Measurements from ENCODE around the gene KRTAP4-2.
"Not testable (repeated sequence)": the region's sequence is repeated elsewhere in the genome, so short reads cannot be mapped to it uniquely, and the experiment has no call there.

KRTAP4-2 gene

DNA sequence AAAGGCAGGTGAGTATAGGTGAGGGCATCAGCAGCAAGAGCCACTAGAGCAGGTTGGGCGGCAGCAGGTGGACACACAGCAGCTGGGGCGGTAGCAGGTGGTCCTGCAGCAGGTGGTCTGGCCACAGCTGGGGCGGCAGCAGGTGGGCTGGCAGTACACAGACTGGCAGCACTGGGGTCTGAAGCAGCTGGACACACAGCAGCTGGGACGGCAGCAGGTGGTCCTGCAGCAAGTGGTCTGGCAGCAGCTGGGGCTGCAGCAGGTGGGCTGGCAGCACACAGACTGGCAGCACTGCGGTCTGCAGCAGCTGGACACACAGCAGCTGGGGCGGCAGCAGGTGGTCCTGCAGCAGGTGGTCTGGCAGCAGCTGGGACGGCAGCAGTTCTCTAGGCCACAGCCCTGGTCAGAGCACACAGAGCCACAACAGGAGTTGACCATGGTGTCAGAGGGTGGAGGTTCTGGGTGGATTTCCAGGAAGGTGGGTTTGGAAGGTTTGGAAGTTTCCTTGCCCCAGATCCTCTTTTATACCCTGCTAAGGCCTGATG is at the start of gene KRTAP4-2:
Gene KRTAP4-2, minus strand, starts transcription at position 495 of the 545 bp plus-strand sequence. Its CDS starts 57 bp downstream, at position 438.
- no peak for DNase-seq (ENCODE audit: low read depth in 3 of 3)

DNA sequence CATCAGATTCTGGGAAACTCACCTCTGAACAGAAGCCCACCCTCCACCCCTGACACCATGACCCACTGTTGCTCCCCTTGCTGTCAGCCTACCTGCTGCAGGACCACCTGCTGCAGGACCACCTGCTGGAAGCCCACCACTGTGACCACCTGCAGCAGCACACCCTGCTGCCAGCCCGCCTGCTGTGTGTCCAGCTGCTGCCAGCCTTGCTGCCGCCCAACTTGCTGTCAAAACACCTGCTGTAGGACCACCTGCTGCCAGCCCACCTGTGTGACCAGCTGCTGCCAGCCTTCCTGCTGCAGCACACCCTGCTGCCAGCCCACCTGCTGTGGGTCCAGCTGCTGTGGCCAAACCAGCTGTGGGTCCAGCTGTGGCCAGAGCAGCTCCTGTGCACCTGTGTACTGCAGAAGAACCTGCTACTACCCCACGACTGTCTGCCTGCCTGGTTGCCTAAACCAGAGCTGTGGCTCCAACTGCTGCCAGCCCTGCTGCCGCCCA is 48.6 kb upstream of the KRTAP4-2 start, which contains the start of gene KRTAP9-2:
Gene KRTAP9-2, plus strand, starts transcription at position 51 of the 498 bp plus-strand sequence. Its CDS starts 7 bp downstream, at position 58.
- not testable (repeated sequence) for DNase-seq (ENCODE audit: low read depth in 3 of 3)

- no peak for DNase-seq (ENCODE audit: low read depth in 3 of 3)
Measured at GRCh38 chr17:41226051-41226450, 48.0 kb upstream of the KRTAP4-2 start.

DNA sequence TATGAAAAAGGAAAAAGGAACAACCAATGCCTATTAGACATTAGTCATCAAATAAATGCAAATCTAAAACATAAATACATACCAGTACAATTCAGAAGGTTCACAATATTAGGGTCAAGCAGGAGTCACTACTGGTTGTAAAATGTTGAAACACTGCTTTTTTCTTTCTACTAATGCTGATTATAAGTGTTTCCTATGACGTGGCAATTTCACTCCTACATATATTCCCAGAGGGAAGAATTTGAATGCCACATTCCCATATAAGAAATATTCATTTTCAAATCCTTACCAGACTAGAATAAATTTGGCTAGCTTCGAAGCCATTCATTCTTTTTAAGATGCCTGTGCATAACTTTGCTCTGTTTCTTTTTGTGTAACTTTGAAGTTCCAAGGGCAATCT is 45.8 kb upstream of the KRTAP4-2 start:
- DNase-seq (ENCODE audit: low read depth in 3 of 3) = no peak

DNA sequence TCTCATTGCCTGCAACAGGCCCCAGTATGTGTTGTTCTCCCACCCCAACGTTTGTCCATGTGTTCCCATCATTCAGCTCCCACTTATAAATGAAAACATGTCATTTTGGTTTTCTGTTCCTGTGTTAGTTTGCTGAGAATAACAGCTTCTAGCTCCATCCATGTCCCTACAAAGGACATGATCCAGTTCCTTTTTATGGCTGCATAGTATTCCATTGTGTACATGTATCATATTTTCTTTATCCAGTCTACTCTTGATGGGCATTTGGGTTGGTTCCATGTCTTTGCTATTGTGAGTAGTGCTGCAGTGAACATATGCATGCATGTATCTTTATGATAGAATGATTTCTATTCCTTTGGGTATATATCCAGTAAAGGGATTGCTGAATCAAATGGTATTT is 37.7 kb upstream of the KRTAP4-2 start:
- DNase-seq (ENCODE audit: low read depth in 3 of 3) = no peak

DNA sequence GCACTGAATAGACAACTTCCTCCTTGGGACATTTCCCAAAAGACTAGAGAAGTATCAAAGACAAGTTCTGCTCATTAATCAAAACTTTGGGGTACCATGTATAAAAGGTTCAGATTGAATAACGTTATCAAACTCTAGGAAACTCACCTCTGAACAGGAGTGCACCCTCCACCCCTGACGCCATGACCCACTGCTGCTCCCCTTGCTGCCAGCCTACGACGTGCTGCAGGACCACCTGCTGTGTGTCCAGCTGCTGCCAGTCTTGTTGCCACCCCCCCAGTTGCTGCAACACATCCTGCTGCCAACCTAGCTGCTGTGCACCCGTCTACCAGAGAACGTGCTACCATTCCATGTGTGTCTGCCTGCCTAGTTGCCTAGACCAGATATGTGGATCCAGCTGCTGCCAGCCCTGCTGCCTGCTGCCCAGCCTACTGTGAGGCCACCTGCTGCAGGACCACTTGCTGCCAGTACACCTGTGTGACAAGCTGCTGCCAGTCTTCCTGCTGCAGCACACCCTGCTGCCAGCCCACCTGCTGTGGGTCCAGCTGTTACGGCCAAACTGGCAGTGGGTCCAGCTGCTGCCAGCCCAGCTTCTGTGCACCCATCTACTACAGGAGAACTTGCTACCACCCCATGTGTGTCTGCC is 34.6 kb upstream of the KRTAP4-2 start:
- no peak for DNase-seq (ENCODE audit: low read depth in 3 of 3)

DNA sequence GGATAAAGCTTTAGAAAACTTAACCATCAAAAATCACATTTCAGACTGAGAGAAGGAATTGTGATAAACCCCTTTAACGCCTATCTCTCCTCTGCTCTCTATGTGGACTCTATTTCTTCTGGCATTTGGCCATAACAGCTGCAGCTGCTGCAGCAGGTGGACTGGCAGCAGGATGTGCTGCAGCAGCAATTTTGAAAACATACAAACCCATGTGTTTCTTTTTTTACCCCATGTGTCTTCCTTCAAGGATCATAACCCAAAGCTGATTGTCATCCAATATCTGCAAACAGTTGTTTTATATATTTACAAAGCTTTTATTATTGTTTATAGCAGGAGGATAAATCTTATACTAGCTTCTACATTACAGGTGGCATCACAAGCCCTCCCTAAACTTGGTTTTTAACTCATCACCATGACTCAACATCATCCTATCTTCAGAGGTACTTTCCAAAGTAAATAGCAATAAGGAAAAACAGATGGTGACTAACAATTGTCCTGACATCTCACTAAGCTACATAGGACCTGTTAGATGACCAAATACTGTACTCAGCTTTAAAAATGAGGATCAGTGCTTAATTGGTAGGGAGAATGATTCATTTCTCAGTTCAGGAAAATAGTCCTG is 33.9 kb upstream of the KRTAP4-2 start:
- DNase-seq (ENCODE audit: low read depth in 3 of 3) = no peak

GRCh38 chr17:41199421-41200078 is 21.5 kb upstream of the KRTAP4-2 start:
- no peak for DNase-seq (ENCODE audit: low read depth in 3 of 3)

GRCh38 chr17:41196068-41196467 is 18.0 kb upstream of the KRTAP4-2 start:
- DNase-seq (ENCODE audit: low read depth in 3 of 3) = no peak

DNA sequence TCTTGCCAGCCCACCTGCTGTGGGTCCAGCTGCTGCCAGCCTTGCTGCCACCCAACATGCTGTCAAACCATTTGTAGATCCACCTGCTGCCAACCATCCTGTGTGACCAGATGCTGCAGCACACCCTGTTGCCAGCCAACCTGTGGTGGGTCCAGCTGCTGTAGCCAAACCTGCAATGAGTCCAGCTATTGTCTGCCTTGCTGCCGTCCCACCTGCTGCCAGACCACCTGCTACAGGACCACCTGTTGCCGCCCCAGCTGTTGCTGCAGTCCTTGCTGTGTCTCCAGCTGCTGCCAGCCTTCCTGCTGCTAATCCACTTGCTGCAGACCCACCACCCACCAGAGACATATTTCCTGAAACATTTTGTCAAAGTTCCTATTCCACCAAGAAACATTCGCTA is 12.3 kb upstream of the KRTAP4-2 start:
- no peak for DNase-seq (ENCODE audit: low read depth in 3 of 3)

DNA sequence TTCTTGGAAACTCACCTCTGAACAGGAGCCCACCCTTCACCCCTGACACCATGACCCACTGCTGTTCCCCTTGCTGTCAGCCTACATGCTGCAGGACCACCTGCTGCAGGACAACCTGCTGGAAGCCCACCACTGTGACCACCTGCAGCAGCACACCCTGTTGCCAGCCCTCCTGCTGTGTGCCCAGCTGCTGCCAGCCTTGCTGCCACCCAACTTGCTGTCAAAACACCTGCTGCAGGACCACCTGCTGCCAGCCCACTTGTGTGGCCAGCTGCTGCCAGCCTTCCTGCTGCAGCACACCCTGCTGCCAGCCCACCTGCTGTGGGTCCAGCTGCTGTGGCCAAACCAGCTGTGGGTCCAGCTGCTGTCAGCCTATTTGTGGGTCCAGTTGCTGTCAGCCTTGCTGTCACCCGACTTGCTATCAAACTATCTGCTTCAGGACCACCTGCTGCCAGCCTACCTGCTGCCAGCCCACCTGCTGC is 11.9 kb upstream of the KRTAP4-2 start, which contains the start of gene KRTAP9-1:
Gene KRTAP9-1, plus strand, starts transcription at position 51 of the 482 bp plus-strand sequence. Its CDS starts 0 bp downstream, at position 51.
- not testable (repeated sequence) for DNase-seq (ENCODE audit: low read depth in 3 of 3)

DNA sequence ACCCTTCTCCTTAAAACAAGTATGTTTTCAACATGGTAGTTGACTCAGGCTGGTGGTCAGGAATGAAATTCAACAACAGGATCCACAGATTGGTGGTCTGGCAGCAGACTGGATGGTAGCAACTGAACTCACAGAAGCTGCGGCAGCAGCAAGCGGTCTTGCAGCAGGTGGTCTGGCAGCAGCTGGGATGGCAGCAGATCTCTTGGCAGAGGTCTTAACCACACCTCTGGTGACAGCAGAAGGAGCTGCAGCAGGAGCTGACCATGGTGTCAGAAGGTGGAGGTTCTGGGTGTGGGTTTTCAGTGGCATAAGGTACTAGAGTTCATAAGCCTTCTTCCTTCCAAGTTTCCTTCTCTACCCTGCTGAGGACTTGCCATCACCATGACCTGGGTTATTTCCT is 8.9 kb upstream of the KRTAP4-2 start:
- DNase-seq (ENCODE audit: low read depth in 3 of 3) = no peak

GRCh38 chr17:41185001-41185400 is 7.0 kb upstream of the KRTAP4-2 start:
- no peak for DNase-seq (ENCODE audit: low read depth in 3 of 3)

DNA sequence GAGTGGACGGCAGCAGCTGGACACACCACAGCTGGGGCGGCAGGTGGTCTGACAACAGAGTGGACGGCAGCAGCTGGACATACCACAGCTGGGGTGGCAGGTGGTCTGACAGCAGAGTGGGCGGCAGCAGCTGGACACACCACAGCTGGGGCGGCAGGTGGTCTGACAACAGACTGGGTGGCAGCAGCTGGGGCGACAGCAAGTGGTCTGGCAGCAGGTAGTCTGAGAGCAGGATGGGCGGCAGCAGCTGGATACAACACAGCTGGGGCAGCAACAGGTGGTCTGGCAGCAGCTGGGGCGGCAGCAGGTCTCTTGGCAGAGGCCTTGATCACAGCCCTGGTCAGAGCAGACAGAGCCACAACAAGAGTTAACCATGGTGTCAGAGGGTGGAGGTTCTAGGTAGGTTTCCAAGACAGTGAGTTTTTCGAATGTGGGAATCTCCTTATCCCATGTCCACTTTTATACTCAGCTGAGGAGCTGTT is 6.5 kb upstream of the KRTAP4-2 start, which contains the start of gene KRTAP4-1:
Gene KRTAP4-1, minus strand, starts transcription at position 432 of the 482 bp plus-strand sequence. Its CDS starts 57 bp downstream, at position 375.
- DNase-seq (ENCODE audit: low read depth in 3 of 3) = no peak

GRCh38 chr17:41178843-41179616 is 1.0 kb upstream of the KRTAP4-2 start:
- no peak for DNase-seq (ENCODE audit: low read depth in 3 of 3)

DNA sequence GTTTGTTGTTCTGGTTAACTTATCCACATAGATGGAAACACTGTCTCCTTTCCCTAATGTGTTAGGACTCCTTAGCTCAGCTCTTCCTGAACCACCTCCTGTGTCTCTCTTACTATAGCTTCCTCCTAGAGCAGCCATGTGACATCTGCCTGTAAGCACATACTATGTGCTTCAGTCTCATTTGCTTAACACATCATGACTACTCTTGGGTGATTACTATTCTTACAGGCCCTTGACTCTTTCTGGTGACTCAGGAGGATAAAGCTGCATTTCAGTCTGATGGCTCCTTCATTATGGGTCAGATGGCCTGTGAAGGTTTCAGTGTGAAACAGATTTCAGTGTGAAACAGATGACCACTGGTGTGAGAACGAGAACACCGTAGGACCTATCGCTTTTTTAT is 320 bp upstream of the KRTAP4-2 start:
- no peak for DNase-seq (ENCODE audit: low read depth in 3 of 3)

DNA sequence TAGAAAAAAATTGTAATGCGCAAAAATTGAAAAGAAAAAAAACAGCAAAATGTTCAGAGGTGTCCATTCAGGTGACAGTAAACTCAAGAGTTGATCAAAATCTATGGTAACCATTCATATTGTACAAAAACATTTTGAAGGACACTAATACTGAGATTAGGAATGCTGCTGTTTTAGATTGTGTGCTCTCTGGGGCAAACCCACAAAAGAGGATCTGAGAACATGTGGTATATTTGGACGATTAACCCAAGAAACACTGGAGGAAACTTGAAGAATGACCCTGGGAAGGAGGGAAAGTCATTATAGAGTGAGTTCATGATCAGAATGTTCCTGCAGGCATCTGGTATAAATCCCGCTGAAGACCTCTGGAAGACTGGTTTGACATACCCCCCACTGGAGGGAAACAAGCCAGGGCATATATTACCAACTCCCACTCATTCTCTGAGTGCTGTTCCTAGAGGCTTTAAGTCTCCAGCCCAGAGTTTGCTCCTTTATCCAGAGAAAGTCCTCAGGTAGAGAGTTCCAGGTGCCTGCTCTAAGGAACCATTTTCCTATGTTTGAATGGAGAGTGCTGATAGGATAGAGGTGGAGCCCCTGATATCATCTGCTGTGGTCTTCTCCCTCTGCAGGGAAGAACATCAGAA is 1.2 kb downstream of the KRTAP4-2 start:
- no peak for DNase-seq (ENCODE audit: low read depth in 3 of 3)

DNA sequence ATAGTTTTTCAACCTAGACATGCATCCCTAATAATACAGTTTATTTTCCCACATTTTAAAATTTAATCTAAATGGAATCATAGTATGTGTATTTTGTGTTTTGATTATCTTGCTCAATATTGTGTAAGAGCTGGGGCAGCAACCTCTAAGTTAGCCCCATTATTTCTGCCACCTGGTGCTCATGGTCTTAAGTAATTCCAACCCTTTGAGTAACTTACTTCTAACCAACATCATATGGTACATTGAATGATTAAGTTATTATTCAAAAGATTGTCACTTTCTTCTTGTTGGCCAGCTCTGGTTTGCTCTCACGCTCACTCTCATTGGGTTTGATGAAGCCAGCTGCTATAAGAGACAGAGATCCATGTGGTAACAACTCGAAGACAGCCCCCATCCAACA is 6.1 kb downstream of the KRTAP4-2 start:
- no peak for DNase-seq (ENCODE audit: low read depth in 3 of 3)

DNA sequence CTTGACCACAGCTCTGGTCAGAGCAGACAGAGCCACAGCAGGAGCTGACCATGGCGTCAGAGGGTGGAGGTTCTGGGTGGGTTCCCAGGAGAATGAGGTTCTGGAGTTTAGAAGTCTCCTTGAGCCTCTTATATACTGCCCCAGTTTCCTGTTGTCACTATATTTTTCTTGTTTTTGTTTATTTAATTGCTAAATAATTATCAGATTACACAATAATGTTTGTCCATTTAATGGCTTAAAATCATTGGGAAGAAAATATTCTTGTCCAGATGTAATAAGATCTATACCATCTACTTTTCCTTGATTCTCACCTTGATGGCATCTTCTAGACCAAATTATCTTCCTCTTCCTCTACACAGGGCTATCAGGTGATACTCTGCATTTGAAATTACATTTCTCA is 9.9 kb downstream of the KRTAP4-2 start, which contains the start of gene KRTAP4-3:
Gene KRTAP4-3, minus strand, starts transcription at position 101 of the 400 bp plus-strand sequence. Its CDS starts 49 bp downstream, at position 52.
- no peak for DNase-seq (ENCODE audit: low read depth in 3 of 3)

- DNase-seq (ENCODE audit: low read depth in 3 of 3) = no peak
Measured at GRCh38 chr17:41167561-41167960, 10.5 kb downstream of the KRTAP4-2 start.
